Mucosa of stomach (tissue), 1 donor: ENCODE data around the gene CAPNS1.

Source experiments
- H3K27me3 ChIP-seq: one replicate; pipeline ENCODE4 v1.7.0; 2013; ENCODE audit warnings: mild to moderate bottlenecking, low read length; ENCODE audit not compliant: control insufficient read depth, insufficient read depth
- H3K36me3 ChIP-seq: one replicate; pipeline ENCODE4 v1.7.0; 2013; ENCODE audit warnings: low read length; ENCODE audit not compliant: control insufficient read depth, insufficient read depth
- H3K4me1 ChIP-seq: one replicate; pipeline ENCODE4 v1.7.0; 2013; ENCODE audit warnings: mild to moderate bottlenecking, low read length; ENCODE audit not compliant: control insufficient read depth, insufficient read depth
- H3K4me3 ChIP-seq: one replicate; pipeline ENCODE4 v1.7.0; 2013; ENCODE audit warnings: low read length
- H3K9ac ChIP-seq: one replicate; pipeline ENCODE4 v1.7.0; 2013; ENCODE audit warnings: mild to moderate bottlenecking, low read length, moderate library complexity
- H3K9me3 ChIP-seq: one replicate; pipeline ENCODE4 v1.7.0; 2013; ENCODE audit warnings: mild to moderate bottlenecking, low read length, moderate library complexity; ENCODE audit not compliant: control insufficient read depth
- donor health status: Pancreatic carcinoma.

Gene CAPNS1

GRCh38 chr19:36106441-36106840 is 33.4 kb upstream of the CAPNS1 start:
- H3K4me1 ChIP-seq: no peaks in the 10 kb centered on the region
- no peaks in the 10 kb centered on the region for H3K9me3 ChIP-seq
- H3K36me3 ChIP-seq: no peaks in the 10 kb centered on the region
- no peak overlapping the region for H3K9ac ChIP-seq
- no peaks in the 10 kb centered on the region for H3K27me3 ChIP-seq
- H3K4me3 ChIP-seq: no peak overlapping the region

- no peaks in the 10 kb centered on the region for H3K36me3 ChIP-seq
These were observed 32.9 kb upstream of the CAPNS1 start for GRCh38 chr19:36106991-36107390.

GRCh38 chr19:36108684-36109083 is 31.2 kb upstream of the CAPNS1 start:
- Histone ChIP-seq H3K36me3 (no peaks in the 10 kb centered on the region), H3K4me3 (no peak overlapping the region), H3K9me3 (no peaks in the 10 kb centered on the region), H3K9ac (no peak overlapping the region), H3K27me3 (no peaks in the 10 kb centered on the region), H3K4me1 (peaks cover 2% of the 10 kb centered on the region)

More at GRCh38 chr19:36106991-36107390, 32.9 kb upstream of the CAPNS1 start:
- Histone ChIP-seq H3K27me3 (no peaks in the 10 kb centered on the region), H3K4me1 (no peaks in the 10 kb centered on the region), H3K4me3 (no peak overlapping the region), H3K9me3 (no peaks in the 10 kb centered on the region), H3K9ac (no peak overlapping the region)

GRCh38 chr19:36110487-36111199 is 29.2 kb upstream of the CAPNS1 start, which contains the start of gene OVOL3:
OVOL3 (plus strand) TSS chr19:36111143; CDS start chr19:36111203, 60 bp downstream.
- Histone ChIP-seq H3K9ac (no peak within 1 kb of the TSS), H3K4me1 (peaks cover 7% of the 10 kb centered on the region), H3K9me3 (no peaks in the 10 kb centered on the region), H3K4me3 (no peak within 1 kb of the TSS), H3K36me3 (no peaks in the 10 kb centered on the region), H3K27me3 (no peaks in the 10 kb centered on the region)

- Histone ChIP-seq H3K9me3 (no peaks in the 10 kb centered on the region), H3K4me1 (peaks cover 11% of the 10 kb centered on the region), H3K27me3 (no peaks in the 10 kb centered on the region), H3K36me3 (no peaks in the 10 kb centered on the region), H3K9ac (no peak overlapping the region), H3K4me3 (no peak overlapping the region)
These were observed 28.7 kb upstream of the CAPNS1 start for GRCh38 chr19:36111200-36111539.

- H3K36me3 ChIP-seq: no peaks in the 10 kb centered on the region
- no peaks in the 10 kb centered on the region for H3K27me3 ChIP-seq
- no peaks in the 10 kb centered on the region for H3K9me3 ChIP-seq
- H3K9ac ChIP-seq: no peak overlapping the region
- peaks cover 14% of the 10 kb centered on the region for H3K4me1 ChIP-seq
- H3K4me3 ChIP-seq: no peak overlapping the region
These were observed 27.2 kb upstream of the CAPNS1 start for GRCh38 chr19:36112678-36113077.

GRCh38 chr19:36113425-36113824 is 26.4 kb upstream of the CAPNS1 start:
- H3K9ac ChIP-seq: peak overlapping the region; percentile 85
- no peaks in the 10 kb centered on the region for H3K36me3 ChIP-seq
- H3K27me3 ChIP-seq: no peaks in the 10 kb centered on the region
- H3K4me1 ChIP-seq: peaks cover 14% of the 10 kb centered on the region
- H3K4me3 ChIP-seq: no peak overlapping the region
- H3K9me3 ChIP-seq: no peaks in the 10 kb centered on the region

- no peaks in the 10 kb centered on the region for H3K27me3 ChIP-seq
- peak overlapping the region; percentile 85 for H3K9ac ChIP-seq
- H3K4me1 ChIP-seq: peaks cover 14% of the 10 kb centered on the region
- H3K36me3 ChIP-seq: no peaks in the 10 kb centered on the region
- H3K9me3 ChIP-seq: no peaks in the 10 kb centered on the region
- H3K4me3 ChIP-seq: peak overlapping the region; percentile 95
These were observed 25.8 kb upstream of the CAPNS1 start for GRCh38 chr19:36113894-36114720.

GRCh38 chr19:36114721-36115452 is 25.0 kb upstream of the CAPNS1 start, which contains the start of gene POLR2I:
POLR2I (minus strand) TSS chr19:36114875; CDS start chr19:36114856, 19 bp downstream.
- no peaks in the 10 kb centered on the region for H3K9me3 ChIP-seq
- peaks cover 14% of the 10 kb centered on the region for H3K4me1 ChIP-seq
- no peaks in the 10 kb centered on the region for H3K27me3 ChIP-seq
- H3K36me3 ChIP-seq: no peaks in the 10 kb centered on the region
- peak within 1 kb of the TSS; percentile 95 for H3K4me3 ChIP-seq
- H3K9ac ChIP-seq: peak within 1 kb of the TSS; percentile 85

GRCh38 chr19:36115453-36116343 is 24.2 kb upstream of the CAPNS1 start, which contains the start of gene TBCB:
TBCB (plus strand) TSS chr19:36115468; CDS start chr19:36115561, 93 bp downstream.
- Histone ChIP-seq H3K27me3 (no peaks in the 10 kb centered on the region), H3K36me3 (no peaks in the 10 kb centered on the region), H3K9me3 (no peaks in the 10 kb centered on the region), H3K9ac (peak within 1 kb of the TSS; percentile 85), H3K4me1 (peaks cover 14% of the 10 kb centered on the region), H3K4me3 (peak within 1 kb of the TSS; percentile 95)

- Histone ChIP-seq H3K4me3 (peak overlapping the region; percentile 95), H3K9me3 (no peaks in the 10 kb centered on the region), H3K9ac (peak overlapping the region; percentile 56), H3K36me3 (no peaks in the 10 kb centered on the region), H3K4me1 (peaks cover 14% of the 10 kb centered on the region), H3K27me3 (no peaks in the 10 kb centered on the region)
These were observed 23.6 kb upstream of the CAPNS1 start for GRCh38 chr19:36116344-36116637.
